Adipocyte (in vitro differentiated cells): ENCODE measurements around the gene APOBEC3H.
A peak's percentile ranks its signal among the peaks of the same experiment; 100 is the strongest.

Experiments
- DNase-seq: peaks from one replicate; pipeline ENCODE4 v3.0.0-alpha.2; 2015; ENCODE audit warnings: low read depth
- H3K27me3 ChIP-seq: replicated peaks from 2 replicates; pipeline ENCODE4 v1.7.0; 2013; ENCODE audit warnings: mild to moderate bottlenecking, low read length, moderate library complexity; ENCODE audit not compliant: control insufficient read depth, insufficient read depth
- H3K36me3 ChIP-seq: 2 replicates; pipeline ENCODE4 v1.7.0; 2013; ENCODE audit warnings: low read length, mild to moderate bottlenecking, moderate library complexity; ENCODE audit not compliant: control insufficient read depth, insufficient read depth, severe bottlenecking
- H3K4me1 ChIP-seq: 2 replicates; pipeline ENCODE4 v1.7.0; 2013; ENCODE audit warnings: mild to moderate bottlenecking, low read length, moderate library complexity; ENCODE audit not compliant: control insufficient read depth, insufficient read depth
- H3K4me3 ChIP-seq: 2 replicates; pipeline ENCODE4 v1.7.0; 2013; ENCODE audit warnings: mild to moderate bottlenecking, low read length, moderate library complexity
- H3K9ac ChIP-seq: 2 replicates; pipeline ENCODE4 v1.7.0; 2013; ENCODE audit warnings: mild to moderate bottlenecking, low read length, moderate library complexity
- H3K9me3 ChIP-seq: 2 replicates; pipeline ENCODE4 v1.7.0; 2013; ENCODE audit warnings: mild to moderate bottlenecking, low read length, moderate library complexity; ENCODE audit not compliant: control insufficient read depth

Gene APOBEC3H

GRCh38 chr22:39130892-39131855 lies 34.1 kb downstream of the APOBEC3H start:
- no peak overlapping the region for H3K9ac ChIP-seq
- no peak overlapping the region for H3K4me3 ChIP-seq
- no peaks in the 10 kb centered on the region for H3K36me3 ChIP-seq
- H3K4me1 ChIP-seq: peaks cover 12% of the 10 kb centered on the region
- H3K9me3 ChIP-seq: no peaks in the 10 kb centered on the region
- no peaks in the 10 kb centered on the region for H3K27me3 ChIP-seq
- DNase-seq: no peak

DNA sequence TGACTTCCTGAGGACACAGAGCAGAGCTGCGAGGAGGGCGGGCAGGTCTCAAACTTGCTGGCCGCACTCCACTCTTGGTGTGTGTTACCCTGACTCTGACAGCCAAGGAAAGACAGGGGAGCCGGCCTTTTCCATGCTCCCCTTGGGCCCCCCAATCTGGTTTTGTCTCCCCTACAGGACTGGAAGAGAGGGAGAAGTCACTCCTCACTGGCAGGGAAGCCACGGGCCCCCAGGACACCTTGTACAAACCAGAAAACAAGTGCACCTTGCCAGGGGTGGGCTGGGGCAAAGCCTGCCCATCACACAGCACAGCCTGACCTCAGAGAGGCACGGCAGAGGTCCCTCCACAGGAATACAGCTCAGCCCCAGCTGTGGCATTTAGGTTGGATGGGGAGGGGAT lies 35.2 kb downstream of the APOBEC3H start:
- Histone ChIP-seq H3K4me1 (peaks cover 12% of the 10 kb centered on the region), H3K9me3 (no peaks in the 10 kb centered on the region), H3K9ac (no peak overlapping the region), H3K27me3 (no peaks in the 10 kb centered on the region), H3K4me3 (no peak overlapping the region), H3K36me3 (no peaks in the 10 kb centered on the region)
- no peak for DNase-seq

DNA sequence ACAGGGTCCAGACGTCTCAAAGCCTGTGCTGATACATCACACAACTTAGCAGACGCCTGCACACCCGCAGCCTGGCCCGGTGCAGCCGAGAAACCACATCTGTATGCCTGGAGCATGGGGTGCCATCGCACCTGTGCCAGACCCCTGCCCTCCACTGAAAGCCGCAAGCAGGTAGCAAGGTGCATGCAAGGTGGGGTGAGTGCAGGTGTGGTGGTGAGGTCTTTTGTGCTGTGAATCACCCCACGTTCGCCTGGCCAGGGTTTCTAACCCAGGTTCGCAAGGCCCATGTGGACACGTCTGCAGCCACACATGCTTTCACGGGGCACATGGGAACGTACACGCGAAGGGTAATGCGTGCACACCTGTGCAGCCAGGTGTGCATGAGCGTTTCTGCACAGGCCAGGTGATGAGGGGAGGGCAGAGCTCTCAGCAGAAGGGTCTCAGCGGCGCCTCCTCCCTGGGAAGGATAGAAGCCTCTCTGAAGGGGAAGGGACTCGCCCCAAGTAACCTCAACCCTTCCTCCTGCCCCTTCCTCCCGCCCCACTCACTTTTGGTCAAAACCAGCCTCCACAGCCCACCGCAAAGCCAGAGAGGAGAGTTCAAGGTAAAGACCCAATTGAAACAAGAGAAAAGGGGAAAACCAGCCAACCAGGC lies 36.0 kb downstream of the APOBEC3H start:
- H3K27me3 ChIP-seq: no peaks in the 10 kb centered on the region
- no peak for DNase-seq
- no peak overlapping the region for H3K9ac ChIP-seq

GRCh38 chr22:39133871-39134270 lies 36.8 kb downstream of the APOBEC3H start:
- no peaks in the 10 kb centered on the region for H3K36me3 ChIP-seq
- no peaks in the 10 kb centered on the region for H3K9me3 ChIP-seq
- DNase-seq: no peak
- no peaks in the 10 kb centered on the region for H3K27me3 ChIP-seq
- no peak overlapping the region for H3K4me3 ChIP-seq
- H3K4me1 ChIP-seq: peaks cover 12% of the 10 kb centered on the region
- no peak overlapping the region for H3K9ac ChIP-seq

More for the DNA sequence above, 36.0 kb downstream of the APOBEC3H start:
- H3K4me1 ChIP-seq: peaks cover 12% of the 10 kb centered on the region
- no peaks in the 10 kb centered on the region for H3K36me3 ChIP-seq
- no peak overlapping the region for H3K4me3 ChIP-seq
- H3K9me3 ChIP-seq: no peaks in the 10 kb centered on the region

DNA sequence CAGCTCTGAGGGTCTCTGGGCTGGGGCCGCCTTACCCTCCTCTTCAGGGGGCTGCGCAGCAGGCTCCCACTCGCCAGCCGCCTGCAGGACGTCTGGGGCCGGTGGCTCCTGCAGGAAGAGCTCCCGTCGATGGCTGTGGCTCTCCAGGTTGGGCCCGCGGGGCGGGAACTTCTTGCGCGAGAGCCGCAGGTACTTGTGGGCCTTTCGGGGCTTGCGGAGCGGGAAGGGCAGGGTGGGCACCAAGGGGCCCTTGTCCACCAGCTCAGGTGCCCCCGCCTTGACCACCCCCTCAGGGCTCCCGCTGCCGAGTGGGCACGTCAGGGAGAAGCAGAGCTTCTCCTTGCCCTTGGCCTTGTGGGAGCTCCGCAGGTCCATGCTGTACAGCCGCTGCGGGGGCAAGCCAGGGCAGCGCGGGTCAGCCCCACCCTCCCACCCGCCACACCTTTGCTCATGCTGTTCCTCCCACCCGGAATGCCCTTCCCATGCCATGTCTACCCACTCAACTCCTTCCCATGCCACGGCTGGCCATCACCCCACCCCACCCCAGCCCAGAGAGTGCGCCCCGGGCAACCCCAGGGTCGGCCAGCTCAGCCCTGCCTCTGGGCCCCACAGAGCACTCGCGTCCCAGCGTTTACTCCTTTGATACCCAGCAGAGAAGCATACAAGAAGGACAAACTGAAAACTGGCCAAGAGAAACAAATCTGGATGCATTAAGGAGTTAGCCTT lies 37.5 kb downstream of the APOBEC3H start:
- H3K27me3 ChIP-seq: no peaks in the 10 kb centered on the region
- H3K9ac ChIP-seq: no peak overlapping the region
- H3K4me3 ChIP-seq: no peak overlapping the region
- no peaks in the 10 kb centered on the region for H3K9me3 ChIP-seq
- DNase-seq: no peak
- H3K4me1 ChIP-seq: peaks cover 12% of the 10 kb centered on the region
- no peaks in the 10 kb centered on the region for H3K36me3 ChIP-seq

DNA sequence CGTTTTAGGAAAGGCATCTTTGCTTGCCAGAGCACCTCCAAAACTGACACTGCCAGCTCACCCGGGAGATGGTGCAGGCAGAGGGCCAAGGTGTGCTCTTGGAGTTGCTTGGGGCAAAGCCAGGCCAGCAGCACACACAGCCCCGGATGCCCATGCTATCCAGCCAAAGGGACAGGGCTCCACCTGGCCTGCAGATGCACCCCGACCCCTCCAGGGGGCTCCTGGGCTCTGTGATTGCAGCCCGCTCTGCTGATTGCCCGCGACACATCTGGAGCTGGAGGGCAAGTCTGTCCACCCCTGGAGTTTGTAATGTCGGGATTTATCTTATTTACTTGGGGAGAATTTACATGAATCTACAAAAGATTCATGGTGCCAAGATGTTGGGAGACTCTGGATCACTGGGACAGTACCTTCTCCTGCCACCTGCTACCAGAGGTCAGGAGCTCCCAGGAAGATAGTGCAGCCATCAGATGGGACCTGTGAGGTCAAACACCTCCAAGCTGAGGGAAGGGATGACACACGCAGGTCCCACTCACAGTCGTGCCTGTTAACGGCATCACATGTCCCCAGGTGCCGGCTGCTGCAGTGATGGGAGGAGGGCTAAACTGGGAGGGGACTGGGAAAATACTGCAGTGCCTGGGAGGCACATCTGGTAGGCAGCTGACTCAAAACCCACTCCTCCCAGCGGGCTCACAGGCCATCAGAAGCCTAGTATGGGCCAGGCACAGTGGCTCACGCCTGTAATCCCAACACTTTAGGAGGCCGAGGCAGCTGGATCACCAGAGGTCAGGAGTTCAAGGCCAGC lies 38.2 kb downstream of the APOBEC3H start:
- H3K36me3 ChIP-seq: no peaks in the 10 kb centered on the region
- peak; percentile 49 for DNase-seq

GRCh38 chr22:39136317-39136716 lies 39.3 kb downstream of the APOBEC3H start:
- Histone ChIP-seq H3K4me1 (peaks cover 8% of the 10 kb centered on the region), H3K9me3 (no peaks in the 10 kb centered on the region), H3K9ac (no peak overlapping the region), H3K4me3 (no peak overlapping the region), H3K27me3 (no peaks in the 10 kb centered on the region), H3K36me3 (no peaks in the 10 kb centered on the region)
- no peak for DNase-seq

More for the DNA sequence above, 38.2 kb downstream of the APOBEC3H start:
- no peaks in the 10 kb centered on the region for H3K27me3 ChIP-seq
- H3K9ac ChIP-seq: no peak overlapping the region
- no peaks in the 10 kb centered on the region for H3K9me3 ChIP-seq
- H3K4me1 ChIP-seq: peaks cover 12% of the 10 kb centered on the region
- H3K4me3 ChIP-seq: no peak overlapping the region

- Histone ChIP-seq H3K36me3 (no peaks in the 10 kb centered on the region), H3K27me3 (no peaks in the 10 kb centered on the region), H3K4me1 (no peaks in the 10 kb centered on the region), H3K9me3 (no peaks in the 10 kb centered on the region), H3K9ac (no peak overlapping the region), H3K4me3 (no peak overlapping the region)
- DNase-seq: no peak
Measured at GRCh38 chr22:39138357-39138997, 41.4 kb downstream of the APOBEC3H start.

DNA sequence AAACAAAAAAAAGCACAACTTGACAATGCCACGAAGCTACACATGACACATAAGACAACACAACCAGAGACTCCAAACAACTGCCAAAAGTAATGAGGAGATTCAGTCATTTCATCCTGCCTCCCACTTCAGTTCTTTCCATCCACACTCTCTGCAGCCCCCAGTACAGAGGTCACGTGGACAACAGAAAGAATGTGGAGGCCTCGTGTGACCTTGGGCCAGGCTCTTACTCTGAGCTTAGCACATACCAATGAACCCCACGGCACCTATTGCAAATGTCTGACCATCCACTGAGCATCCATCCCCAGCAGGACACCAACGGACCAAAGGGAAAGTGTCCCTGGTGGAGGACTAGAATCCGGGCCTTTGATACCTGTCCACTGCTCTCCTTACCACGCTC lies 42.9 kb downstream of the APOBEC3H start:
- H3K4me1 ChIP-seq: peaks cover 3% of the 10 kb centered on the region
- no peak for DNase-seq
- no peak overlapping the region for H3K9ac ChIP-seq
- no peaks in the 10 kb centered on the region for H3K36me3 ChIP-seq
- no peaks in the 10 kb centered on the region for H3K9me3 ChIP-seq
- no peaks in the 10 kb centered on the region for H3K27me3 ChIP-seq
- no peak overlapping the region for H3K4me3 ChIP-seq

DNA sequence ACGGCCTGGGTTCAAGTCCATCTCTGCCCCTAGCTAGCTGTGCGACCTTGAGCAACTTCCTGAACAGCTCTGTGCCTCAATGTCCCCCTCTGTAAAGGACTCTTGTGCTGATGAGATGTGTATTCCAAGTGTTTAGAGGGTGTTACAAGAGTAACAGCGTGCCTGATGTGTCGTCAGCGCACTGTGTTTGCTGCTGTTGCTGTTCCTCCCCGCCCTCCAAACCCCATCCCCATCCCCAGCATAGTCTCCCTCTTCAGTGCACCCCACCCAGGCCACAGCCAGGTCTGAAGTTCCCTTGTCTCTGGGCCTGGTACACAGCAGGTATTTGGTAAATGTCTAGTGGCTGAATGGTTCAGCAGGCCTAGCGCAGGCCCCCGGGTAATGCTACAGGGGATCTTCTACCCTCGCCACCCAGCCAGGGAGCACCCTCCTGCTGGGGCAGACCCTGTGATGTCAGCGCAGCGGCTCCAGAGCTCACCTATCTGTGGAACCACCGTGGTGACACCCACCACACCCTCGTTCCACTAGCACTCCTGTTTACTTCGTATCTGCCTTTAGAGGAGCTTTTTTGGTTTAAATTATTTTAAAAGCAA lies 45.1 kb downstream of the APOBEC3H start:
- DNase-seq: no peak
- H3K4me3 ChIP-seq: no peak overlapping the region
- H3K9me3 ChIP-seq: no peaks in the 10 kb centered on the region
- no peaks in the 10 kb centered on the region for H3K27me3 ChIP-seq
- H3K36me3 ChIP-seq: no peaks in the 10 kb centered on the region
- H3K4me1 ChIP-seq: peaks cover 10% of the 10 kb centered on the region
- H3K9ac ChIP-seq: no peak overlapping the region
